ENCODE results near the gene PRSS48. TPM values are rescaled to one million over a fixed set of nuclear protein-coding genes. Genes with fewer than 3 reads are reported as not detected.

The PRSS48 gene
- total RNA-seq, 1 donor from 2014 or later: not detected

- TF ChIP-seq CTCF (IDR thresholded peaks at IDR 0.05; ENCODE audit: unreplicated experiment): no peak
- peaks cover 11% of the 10 kb centered on the region for H3K36me3 Mint-ChIP-seq (ENCODE audit: insufficient read depth)
- H3K4me3 Mint-ChIP-seq (ENCODE audit: low read depth): no peak overlapping the region
- no peak for DNase-seq (ENCODE audit: low spot score, unreplicated experiment)
- H3K4me1 Mint-ChIP-seq (ENCODE audit: low read depth): no peaks in the 10 kb centered on the region
- no peaks in the 10 kb centered on the region for H3K27me3 Mint-ChIP-seq
- H3K9me3 Mint-ChIP-seq (ENCODE audit: low read depth): peaks cover 9% of the 10 kb centered on the region
- H3K27ac Mint-ChIP-seq: no peak overlapping the region
These were observed 10.4 kb downstream of the PRSS48 start for GRCh38 chr4:151287409-151287808.

GRCh38 chr4:151291485-151291884, 14.5 kb downstream of the PRSS48 start:
- Mint-ChIP-seq H3K9me3 (ENCODE audit: low read depth) (peaks cover 4% of the 10 kb centered on the region), H3K27me3 (no peaks in the 10 kb centered on the region), H3K4me3 (ENCODE audit: low read depth) (no peak overlapping the region), H3K27ac (no peak overlapping the region), H3K36me3 (ENCODE audit: insufficient read depth) (peaks cover 13% of the 10 kb centered on the region), H3K4me1 (ENCODE audit: low read depth) (peaks cover 15% of the 10 kb centered on the region)
- DNase-seq (ENCODE audit: low spot score, unreplicated experiment): no peak
- no peak for TF ChIP-seq CTCF (IDR thresholded peaks at IDR 0.05; ENCODE audit: unreplicated experiment)

GRCh38 chr4:151292038-151292437, 15.1 kb downstream of the PRSS48 start:
- Mint-ChIP-seq H3K27me3 (no peaks in the 10 kb centered on the region), H3K9me3 (ENCODE audit: low read depth) (peaks cover 4% of the 10 kb centered on the region), H3K27ac (no peak overlapping the region), H3K36me3 (ENCODE audit: insufficient read depth) (peaks cover 13% of the 10 kb centered on the region), H3K4me3 (ENCODE audit: low read depth) (no peak overlapping the region), H3K4me1 (ENCODE audit: low read depth) (peaks cover 15% of the 10 kb centered on the region)
- no peak for DNase-seq (ENCODE audit: low spot score, unreplicated experiment)
- no peak for TF ChIP-seq CTCF (IDR thresholded peaks at IDR 0.05; ENCODE audit: unreplicated experiment)

GRCh38 chr4:151294833-151295496, 18.0 kb downstream of the PRSS48 start:
- Mint-ChIP-seq H3K4me3 (ENCODE audit: low read depth) (no peak overlapping the region), H3K27me3 (no peaks in the 10 kb centered on the region), H3K27ac (peak overlapping the region; percentile 39), H3K36me3 (ENCODE audit: insufficient read depth) (peaks cover 13% of the 10 kb centered on the region), H3K4me1 (ENCODE audit: low read depth) (peaks cover 15% of the 10 kb centered on the region), H3K9me3 (ENCODE audit: low read depth) (peaks cover 4% of the 10 kb centered on the region)
- TF ChIP-seq CTCF (IDR thresholded peaks at IDR 0.05; ENCODE audit: unreplicated experiment): no peak
- no peak for DNase-seq (ENCODE audit: low spot score, unreplicated experiment)

- Mint-ChIP-seq H3K27ac (peak overlapping the region; percentile 22), H3K27me3 (no peaks in the 10 kb centered on the region), H3K9me3 (ENCODE audit: low read depth) (peaks cover 5% of the 10 kb centered on the region), H3K4me1 (ENCODE audit: low read depth) (peaks cover 15% of the 10 kb centered on the region), H3K36me3 (ENCODE audit: insufficient read depth) (peaks cover 7% of the 10 kb centered on the region), H3K4me3 (ENCODE audit: low read depth) (no peak overlapping the region)
- DNase-seq (ENCODE audit: low spot score, unreplicated experiment): no peak
- TF ChIP-seq CTCF (IDR thresholded peaks at IDR 0.05; ENCODE audit: unreplicated experiment): no peak
These were observed 19.3 kb downstream of the PRSS48 start for GRCh38 chr4:151296227-151296626.
